GM19438 (cell line): ENCODE results near the gene CFAP221.

Experiments used
- ATAC-seq: cut with Tn5 transposase; IDR thresholded peaks from one replicate; pipeline ENCODE4 v1.9.1; 2021; ENCODE audit warnings: low read depth; ENCODE audit not compliant: unreplicated experiment

Gene CFAP221

DNA sequence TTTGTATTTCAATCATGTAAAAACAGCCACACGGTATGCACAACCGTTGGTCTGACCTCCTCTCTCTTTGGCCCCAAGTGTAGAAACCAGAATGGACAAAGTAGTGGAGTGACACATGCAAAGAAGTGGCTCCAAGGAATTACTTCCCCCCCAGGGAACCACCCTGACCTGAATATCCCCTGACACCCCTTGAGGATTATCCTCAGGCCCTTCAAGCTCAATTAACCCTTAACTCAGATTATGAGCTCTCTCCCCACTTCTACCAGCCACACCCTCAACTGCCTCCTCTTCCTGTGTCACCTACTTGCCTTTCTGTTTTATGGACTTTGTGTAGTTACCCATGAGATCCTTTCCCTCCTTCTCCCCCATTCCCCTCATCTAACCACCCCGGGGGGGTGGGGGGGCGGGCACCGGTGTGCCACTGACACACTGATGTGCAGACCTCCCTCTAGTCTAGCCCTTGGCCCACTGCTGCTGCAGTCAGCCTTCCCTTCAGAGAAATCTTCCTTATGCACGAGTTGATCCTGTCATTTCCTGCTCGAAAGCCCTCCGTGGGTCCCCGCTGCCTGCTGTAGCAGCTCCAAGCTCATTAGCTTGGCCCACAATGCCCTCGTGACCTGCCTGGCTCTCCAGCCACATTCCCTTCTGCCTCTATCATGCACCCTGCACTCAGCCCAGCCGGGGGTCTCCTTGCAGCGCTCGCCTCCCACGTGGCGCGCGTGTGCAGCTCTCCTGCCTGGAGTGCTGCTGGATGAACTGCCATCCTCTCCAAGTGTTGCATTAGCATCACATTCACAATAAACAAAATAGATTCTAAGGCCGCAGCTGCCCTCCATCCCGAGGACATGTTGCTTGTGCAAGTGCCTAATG, 94.7 kb downstream of the CFAP221 start:
- no peak for ATAC-seq

DNA sequence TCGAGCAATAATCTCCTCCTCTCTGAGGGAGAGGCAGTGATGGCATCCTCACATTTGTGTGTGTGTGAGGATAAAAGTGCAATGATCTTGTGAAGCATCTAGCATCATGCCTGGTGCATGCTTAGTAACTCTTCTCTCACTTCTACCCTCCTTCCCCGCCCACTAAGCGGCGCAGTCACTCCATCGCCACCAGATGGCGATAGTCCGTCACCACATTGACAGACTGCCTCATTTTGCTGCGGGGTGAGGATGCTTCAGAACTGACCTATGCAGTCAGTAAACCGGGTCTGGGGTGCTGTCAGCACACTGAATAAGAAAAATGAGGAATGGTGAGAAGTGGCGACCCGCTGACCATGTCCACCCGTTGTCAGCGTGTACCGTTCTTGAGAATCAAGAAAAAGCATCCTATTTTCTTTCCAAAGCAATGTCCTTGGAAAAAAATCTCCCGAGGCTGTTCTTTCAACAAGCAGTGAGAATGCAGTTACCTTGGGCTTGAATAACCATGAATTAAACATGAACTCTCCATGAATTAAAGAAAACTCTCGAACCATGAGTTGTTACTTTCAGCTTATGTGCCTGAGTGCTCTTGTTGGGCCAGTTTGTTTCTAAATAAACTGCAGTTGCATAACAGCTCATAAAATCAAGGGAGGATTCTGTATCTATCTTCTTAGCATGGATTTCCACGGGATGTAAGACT, 97.5 kb downstream of the CFAP221 start:
- peak; percentile 89 for ATAC-seq

DNA sequence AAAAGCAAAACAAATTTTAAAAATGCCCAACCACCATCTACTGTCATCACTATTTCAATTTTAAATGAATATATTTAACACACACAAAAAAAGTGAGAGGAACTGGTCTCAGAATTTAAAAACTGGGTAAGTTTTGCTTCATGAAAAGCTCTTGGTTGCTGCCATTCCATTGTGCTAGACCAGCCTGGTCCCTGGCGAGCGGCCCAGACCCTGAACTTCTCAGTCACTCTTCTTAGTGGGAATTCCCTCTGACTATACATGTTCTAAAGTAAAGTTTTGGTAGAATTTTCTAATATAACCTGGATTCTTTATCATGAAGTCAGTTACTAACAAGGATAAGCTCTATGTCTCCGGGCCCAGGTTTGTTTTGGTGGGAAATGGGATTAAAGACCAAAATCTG, 99.9 kb downstream of the CFAP221 start:
- ATAC-seq, result no peak

DNA sequence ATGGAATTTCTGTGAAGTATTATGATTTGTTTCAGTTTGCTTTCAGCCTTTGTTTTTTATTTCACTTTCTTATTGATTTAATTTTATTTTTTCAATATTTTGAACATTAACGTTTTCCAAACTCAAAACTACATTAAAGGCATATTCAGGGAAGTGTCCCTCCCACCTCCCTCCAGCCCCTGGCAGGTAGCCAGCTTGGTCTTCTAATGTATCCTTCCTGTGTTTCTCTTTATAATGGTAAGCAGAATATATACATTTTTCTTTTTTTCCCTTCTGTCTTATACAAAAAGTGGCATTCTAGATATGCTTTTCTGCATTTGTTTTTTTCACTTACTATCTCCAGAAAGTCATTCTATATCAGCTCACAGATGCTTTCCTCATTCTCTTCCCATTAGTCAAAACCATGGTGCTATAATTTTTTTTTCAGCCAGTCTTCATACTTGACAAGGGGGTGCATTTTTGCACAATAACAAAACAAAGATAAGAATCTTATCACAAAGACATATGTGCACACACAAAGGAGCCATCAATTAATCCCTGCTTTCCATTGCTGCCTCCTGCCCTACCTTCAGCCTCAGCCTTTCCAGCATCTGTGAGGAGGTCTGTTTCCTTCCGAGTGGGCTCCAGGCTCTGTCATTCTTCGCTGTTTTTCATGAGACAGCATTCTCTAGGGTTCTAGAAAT, 101.1 kb downstream of the CFAP221 start:
- ATAC-seq, result no peak

DNA sequence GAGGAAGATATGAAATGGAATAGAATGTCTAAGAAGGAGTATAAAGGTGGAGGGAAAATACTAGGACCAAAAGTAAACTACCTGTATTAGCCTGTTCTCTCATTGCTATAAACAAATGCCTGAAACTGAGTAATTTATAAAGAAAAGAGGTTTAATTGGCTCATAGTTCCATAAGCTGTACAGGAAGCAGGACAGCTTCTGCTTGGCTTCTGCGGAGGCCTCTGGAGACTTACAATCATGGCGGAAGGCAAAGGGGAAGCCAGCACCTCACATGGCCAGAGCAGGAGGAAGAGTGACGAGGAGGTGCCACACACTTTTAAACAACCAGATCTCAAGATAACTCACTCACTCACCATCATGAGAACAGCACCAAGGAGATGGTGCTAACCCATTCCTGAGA, 101.9 kb downstream of the CFAP221 start:
- ATAC-seq, result no peak

DNA sequence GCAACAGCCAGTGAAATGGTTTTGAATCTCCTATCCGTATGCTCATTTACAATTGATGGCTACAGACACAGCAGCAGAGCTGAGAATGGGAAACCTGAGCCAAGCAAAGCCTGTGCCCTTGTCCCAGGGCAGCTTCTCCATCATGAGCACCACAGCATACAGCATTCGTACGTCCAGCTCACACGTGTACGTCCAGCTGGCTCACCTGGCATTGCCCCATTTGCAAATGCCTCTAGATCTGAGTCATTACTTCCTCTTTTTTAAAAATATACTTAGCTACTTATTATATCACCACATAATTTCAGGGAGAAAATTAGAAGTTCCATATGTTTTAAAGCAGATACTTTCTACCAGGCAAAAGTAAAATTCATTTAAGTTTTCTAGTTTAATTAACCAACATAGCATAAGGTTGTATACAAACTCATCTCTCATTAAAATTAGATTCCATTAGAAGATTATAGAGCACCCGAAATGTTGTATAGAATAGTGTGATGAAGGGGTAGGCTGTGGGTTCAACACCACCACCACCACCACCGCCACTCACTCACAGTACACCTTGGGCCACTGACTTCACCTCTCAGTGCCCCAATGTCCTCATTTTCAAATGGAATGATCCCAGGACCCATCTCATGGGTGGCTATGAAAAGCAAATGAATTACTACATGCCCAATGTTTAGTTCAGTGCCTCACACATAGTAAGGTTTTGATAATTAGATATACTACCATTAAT, 103.4 kb downstream of the CFAP221 start:
- no peak for ATAC-seq

DNA sequence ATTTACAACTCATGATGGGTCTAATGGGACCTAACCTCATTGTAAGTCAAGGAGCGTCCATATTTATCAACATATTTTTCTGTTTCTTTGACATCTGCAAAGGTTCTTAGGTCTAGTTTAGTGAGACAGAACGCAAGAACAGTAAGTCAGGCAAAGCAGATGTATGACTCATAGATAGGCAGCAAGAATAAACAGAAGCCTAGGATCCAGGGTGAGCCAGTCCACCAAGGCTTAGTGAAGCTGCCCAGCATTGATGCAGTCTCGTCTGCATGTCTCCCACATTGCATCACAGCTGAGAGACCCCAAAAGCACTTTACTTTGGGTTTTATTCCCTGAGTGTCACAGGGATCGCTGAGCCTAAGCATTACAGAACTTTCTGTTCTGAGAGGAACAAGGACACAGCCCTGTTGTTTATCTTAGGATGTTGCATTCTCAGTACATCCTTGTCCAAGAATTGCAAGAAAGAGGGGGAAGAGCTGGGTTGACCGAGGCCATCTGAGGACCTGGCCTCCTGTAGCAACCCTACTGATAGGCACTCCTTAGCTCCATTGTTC, 105.2 kb downstream of the CFAP221 start:
- no peak for ATAC-seq

DNA sequence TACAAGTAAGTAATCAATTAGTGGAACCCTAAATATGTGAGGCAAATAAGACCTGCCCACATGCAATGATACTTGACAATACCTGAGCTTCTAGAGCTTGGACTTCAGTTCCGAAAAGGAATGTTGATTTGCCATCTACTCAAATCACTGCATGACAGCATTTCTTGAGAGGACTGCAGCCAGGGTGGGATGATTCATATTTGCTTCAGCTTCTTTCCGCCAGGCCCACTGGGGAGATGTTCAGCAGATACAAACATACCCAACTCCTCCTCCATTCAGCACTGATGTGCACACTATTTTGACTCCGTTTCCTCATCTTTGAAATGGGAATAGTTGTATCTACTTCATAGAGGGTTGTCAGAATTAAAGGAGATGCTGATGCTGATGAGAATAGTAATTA, 106.0 kb downstream of the CFAP221 start:
- ATAC-seq, result no peak

DNA sequence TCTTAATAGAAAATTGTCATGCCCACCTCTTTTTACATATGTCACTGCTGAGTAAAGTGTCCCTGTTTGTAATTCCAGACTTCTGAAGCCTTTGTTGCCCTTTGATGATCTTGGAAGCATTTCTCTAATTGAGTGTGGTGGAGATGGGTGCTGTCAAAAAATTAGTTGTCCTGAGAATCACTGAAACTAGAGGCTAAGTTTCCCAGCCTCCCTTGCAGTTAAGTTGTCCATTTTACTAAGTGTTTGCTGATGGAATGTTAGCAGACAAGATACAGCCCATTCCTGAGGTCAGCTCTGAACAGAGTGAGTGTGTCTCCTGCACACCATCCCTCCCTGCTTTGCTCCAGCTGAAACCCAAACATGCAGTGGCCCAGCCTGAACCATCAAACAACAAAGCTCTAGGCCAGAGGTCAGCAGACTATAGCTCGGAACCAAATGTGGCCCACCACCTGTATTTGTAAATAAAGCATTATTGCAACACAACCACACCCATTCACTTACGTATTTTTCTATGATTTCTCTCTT, 106.7 kb downstream of the CFAP221 start:
- ATAC-seq, result no peak

DNA sequence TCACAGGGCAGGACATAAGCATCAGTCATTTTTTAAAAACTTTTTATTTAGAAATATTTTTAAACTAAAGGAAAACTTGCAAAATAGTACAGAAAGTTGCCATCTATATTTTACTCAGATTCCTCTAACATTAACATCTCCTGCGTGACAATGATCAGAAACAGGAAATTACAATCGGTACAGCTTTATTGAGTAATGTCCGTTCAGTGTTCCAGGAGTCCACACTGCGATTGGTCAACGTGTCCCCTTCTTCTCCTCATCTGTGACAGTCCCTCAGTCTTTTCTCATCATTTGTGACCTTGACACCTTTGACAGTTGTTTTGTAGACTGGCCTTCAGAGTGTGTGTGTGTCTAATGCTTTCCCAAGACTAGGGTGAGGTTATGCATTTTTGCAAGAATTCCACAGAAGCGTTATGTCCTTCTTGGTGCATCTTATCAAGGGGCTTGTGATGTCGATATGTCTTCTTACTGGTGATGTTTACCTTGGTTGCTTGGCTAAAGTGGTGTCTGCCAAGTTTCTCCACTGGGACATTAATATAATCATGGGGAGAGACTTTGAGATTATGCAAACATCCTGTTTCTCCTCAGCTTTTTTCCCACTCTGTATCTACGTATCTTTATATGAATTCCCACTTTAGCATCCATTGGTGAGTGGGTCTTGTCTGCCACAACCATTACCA, 113.4 kb downstream of the CFAP221 start:
- no peak for ATAC-seq

DNA sequence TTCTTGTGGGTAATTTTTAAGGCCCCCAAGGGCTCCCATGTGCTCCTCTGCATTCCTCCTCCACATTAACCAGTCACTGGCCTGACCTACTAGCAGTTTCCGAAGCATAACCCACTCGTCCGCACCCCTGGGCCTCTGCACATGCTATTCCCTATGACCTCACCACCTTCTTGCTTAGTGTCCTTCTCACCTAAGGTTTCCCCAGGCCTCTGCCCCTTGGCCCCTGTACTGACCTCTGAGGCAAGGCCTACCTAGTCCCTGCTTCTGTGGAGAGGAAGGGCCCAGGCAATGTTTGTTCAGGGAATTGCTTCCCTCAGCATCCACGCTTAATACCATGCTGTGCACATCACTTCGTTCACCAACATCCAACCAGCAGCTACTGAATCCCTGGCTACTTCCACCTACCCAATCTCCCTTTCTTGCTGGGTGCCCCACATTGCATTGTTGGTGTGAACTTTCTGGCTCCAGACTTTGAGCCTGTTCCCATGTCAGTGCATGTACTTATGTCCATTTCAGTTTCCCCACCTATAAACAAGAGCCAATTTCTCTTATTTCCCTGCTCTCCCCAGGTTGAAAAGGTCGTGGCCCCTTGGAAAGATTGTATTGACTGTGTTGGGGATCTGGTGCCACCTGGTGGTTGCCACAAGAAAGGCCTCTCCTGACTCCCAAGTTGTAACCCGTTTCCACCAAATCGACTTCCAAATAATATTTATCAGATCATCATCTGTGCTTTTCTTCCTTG, 115.5 kb downstream of the CFAP221 start:
- ATAC-seq, result no peak

DNA sequence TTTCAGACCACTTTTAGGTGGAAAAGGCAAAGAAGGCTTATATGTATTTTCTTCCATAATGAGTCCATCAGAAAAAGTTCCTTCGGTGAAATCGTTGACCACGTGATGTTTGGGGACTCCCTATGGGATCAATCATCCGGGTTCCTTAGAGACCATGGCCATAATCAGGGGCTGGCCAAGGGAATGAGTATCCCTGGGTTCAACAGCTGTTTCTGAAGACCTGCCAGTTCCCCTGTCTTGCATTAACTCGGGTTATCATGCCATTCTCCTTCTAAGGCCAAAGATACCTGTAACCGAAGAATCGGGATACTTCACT, 116.1 kb downstream of the CFAP221 start:
- ATAC-seq, result no peak

DNA sequence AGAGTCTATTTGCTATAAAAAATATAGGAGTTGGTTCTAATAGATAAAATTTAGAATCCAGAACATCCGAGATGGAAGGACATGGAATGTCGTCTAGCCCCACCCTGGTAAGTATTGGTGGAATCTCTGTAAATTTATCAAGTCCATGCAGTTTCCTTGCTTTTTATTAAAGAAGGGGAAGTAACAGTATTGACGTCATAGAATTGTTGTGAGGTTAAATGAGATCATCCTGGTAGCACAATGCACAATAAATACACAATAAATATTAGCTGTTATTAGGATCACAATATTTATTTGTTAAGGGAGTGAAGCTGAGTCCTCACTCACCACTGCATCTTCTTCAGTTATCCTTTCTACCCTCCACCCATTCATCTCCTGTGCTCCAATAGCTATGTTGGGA, 118.0 kb downstream of the CFAP221 start:
- no peak for ATAC-seq

DNA sequence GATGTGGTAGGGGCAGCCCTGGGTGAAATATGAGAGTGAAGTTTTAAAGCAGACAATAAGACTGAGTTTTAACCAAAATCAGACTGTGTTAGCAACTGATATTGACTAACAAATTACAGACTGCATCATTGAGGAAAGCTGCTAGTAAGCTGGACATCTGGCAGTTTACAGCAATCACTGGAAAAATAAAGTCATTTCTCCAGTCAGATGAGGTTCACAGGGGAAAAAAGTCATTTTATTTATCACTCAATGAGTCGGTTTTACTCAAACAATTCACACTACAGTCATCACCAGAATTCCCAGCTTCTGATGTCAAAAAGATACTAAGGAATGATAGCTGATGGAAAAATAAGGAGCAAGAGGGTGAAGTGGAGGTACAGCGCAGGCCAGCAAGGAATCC, 124.3 kb downstream of the CFAP221 start:
- ATAC-seq, result no peak

DNA sequence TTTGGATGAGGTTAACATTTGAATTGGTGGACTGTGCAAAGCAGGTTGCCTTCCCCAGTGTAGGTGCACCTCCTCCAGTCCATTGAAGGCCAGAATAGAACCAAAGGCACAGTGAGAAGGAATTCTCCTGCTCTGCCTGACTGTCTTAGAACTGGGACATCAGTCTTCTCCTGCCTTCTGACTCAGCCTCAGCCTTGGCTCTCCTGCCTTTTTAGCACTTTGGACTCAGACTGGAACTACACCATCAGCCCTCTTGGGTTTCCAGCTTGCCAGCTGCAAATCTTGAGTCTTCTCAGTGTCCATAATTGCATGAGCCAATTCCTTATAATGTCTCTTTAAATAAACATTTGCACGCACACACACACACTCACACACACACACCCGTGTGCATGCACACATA, 126.8 kb downstream of the CFAP221 start:
- ATAC-seq, result no peak

DNA sequence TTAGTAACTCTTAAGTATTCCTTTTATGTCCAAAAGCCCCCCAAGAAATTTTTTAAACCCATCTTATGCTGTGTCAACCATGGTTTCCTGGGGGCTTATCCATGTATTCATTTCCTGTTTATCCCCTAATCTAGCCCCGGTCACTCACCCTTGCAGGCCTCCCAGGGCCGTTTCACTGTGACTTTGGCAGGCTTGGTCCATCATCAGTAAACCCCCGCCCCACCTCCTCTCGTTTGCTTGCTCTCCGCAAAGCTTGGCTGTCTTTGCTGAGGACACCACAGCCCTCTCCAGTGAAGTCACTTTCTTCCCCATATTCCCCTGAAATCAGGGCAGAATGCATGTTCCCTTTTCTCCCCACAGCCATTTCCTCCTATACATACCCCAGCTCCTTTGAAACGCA, 127.5 kb downstream of the CFAP221 start:
- ATAC-seq, result no peak

DNA sequence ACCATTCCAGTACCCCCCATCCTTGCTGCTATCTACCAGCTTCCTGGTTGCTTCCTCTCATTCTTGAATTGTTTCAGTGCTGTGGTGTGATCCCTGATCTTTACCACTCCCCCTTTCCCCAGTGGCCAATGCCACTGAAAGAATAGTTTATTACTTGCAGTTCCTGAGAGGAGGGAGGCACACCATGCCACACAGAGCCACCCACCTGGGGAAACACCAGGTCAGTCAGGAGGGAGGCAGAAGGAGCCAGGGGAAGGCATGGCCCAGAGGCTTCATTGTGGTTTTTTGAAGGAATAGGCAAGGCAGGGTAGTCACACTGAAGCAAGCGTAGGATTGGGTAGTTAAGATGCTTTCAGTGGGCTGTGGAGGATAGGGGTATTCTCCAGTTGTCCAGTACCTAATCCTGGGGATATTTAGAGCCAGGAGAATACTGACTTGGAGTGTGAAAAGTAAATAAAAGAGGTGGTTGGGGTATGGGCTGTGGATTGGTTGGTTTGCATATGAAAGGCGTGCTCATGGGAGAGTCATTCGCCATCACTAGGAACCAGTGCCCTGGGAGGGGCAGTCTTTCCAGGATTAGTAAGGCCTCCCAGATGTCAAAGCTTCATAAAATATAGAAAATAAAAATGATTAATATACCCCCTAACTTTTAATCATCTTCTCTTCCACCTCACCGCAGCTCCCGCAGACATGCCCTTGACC, 128.1 kb downstream of the CFAP221 start:
- no peak for ATAC-seq

DNA sequence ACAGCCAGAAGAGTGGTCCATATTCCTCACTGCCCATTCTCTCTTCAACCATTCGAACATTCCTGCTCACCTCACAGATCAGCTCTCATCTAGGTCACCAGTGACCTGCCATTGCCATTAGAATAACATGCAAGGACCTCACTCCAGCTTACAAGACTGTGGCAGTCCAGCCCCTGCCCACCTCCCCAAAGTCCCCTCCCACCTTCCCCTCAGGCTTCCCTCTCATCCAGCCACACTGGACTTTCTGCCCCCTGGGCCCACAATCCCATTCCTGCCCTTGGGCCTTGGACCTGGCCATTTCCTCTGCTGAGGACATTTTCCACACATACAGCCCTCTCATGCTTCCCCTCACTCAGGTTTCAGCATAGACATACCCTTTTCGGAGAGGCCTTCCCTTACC, 129.5 kb downstream of the CFAP221 start:
- ATAC-seq, result no peak
